Central memory CD4-positive, alpha-beta T cell (primary cell): Measurements from ENCODE around the gene LHFPL6.
"Not testable (repeated sequence)": the region's sequence is repeated elsewhere in the genome, so short reads cannot be mapped to it uniquely, and the experiment has no call there.

Experiments
- DNase-seq: peaks from one replicate; pipeline ENCODE4 v3.0.0; 2022

Gene LHFPL6

GRCh38 chr13:39341251-39341650 lies 261.7 kb downstream of the LHFPL6 start:
- no peak for DNase-seq

- not testable (repeated sequence) for DNase-seq
Measured at GRCh38 chr13:39338114-39338513, 264.9 kb downstream of the LHFPL6 start.

GRCh38 chr13:39336937-39337336 lies 266.1 kb downstream of the LHFPL6 start:
- no peak for DNase-seq

- no peak for DNase-seq
Measured at GRCh38 chr13:39336207-39336606, 266.8 kb downstream of the LHFPL6 start.

- DNase-seq = no peak
Measured at GRCh38 chr13:39335721-39336120, 267.3 kb downstream of the LHFPL6 start.

- no peak for DNase-seq
Measured at GRCh38 chr13:39330504-39330903, 272.5 kb downstream of the LHFPL6 start.

- no peak for DNase-seq
Measured at GRCh38 chr13:39329182-39329639, 273.8 kb downstream of the LHFPL6 start.

GRCh38 chr13:39327172-39327479 lies 275.9 kb downstream of the LHFPL6 start:
- no peak for DNase-seq

- no peak for DNase-seq
Measured at GRCh38 chr13:39326469-39327171, 276.4 kb downstream of the LHFPL6 start.

- no peak for DNase-seq
Measured at GRCh38 chr13:39324806-39325311, 278.1 kb downstream of the LHFPL6 start.

- DNase-seq = no peak
Measured at GRCh38 chr13:39322836-39323585, 280.0 kb downstream of the LHFPL6 start.

GRCh38 chr13:39321574-39321973 lies 281.4 kb downstream of the LHFPL6 start:
- DNase-seq = no peak

GRCh38 chr13:39318161-39318560 lies 284.8 kb downstream of the LHFPL6 start:
- no peak for DNase-seq

- no peak for DNase-seq
Measured at GRCh38 chr13:39317291-39317690, 285.7 kb downstream of the LHFPL6 start.

- no peak for DNase-seq
Measured at GRCh38 chr13:39315796-39316195, 287.2 kb downstream of the LHFPL6 start.

- DNase-seq = no peak
Measured at GRCh38 chr13:39313721-39314120, 289.3 kb downstream of the LHFPL6 start.

GRCh38 chr13:39312596-39312995 lies 290.4 kb downstream of the LHFPL6 start:
- no peak for DNase-seq

- no peak for DNase-seq
Measured at GRCh38 chr13:39311619-39312018, 291.4 kb downstream of the LHFPL6 start.

- no peak for DNase-seq
Measured at GRCh38 chr13:39310961-39311360, 292.0 kb downstream of the LHFPL6 start.

GRCh38 chr13:39306639-39307589 lies 296.1 kb downstream of the LHFPL6 start:
- DNase-seq = no peak

- no peak for DNase-seq
Measured at GRCh38 chr13:39302820-39303219, 300.2 kb downstream of the LHFPL6 start.

GRCh38 chr13:39298951-39299350 lies 304.0 kb downstream of the LHFPL6 start:
- no peak for DNase-seq

- no peak for DNase-seq
Measured at GRCh38 chr13:39297664-39298171, 305.3 kb downstream of the LHFPL6 start.
